T-helper 2 cell (primary cell): ENCODE results near the gene SDF4.
"Not testable (repeated sequence)": the region's sequence is repeated elsewhere in the genome, so short reads cannot be mapped to it uniquely, and the experiment has no call there.

Source experiments
- DNase-seq, 5 experiments: peaks; one replicate each; pipeline versions ENCODE4 v3.0.0 to v3.0.0-alpha.2; 2012 to 2022

The SDF4 gene

GRCh38 chr1:1176931-1177330 lies 54.9 kb downstream of the SDF4 start:
- DNase-seq: no peak

GRCh38 chr1:1176063-1176761 lies 55.6 kb downstream of the SDF4 start:
- DNase-seq: not testable (repeated sequence)

- DNase-seq: no peak
Measured at GRCh38 chr1:1175221-1176062, 56.4 kb downstream of the SDF4 start.

GRCh38 chr1:1173793-1174415 lies 57.9 kb downstream of the SDF4 start, which contains the start of gene TTLL10:
TTLL10 (plus strand) TSS chr1:1173880; CDS start chr1:1179216, 5,336 bp downstream.
- DNase-seq: peak in 3 of 5 experiments; percentile 40 to 55 (median 53)

- DNase-seq: peak in 1 of 5 experiments; percentile 8
Measured at GRCh38 chr1:1173061-1173792, 58.6 kb downstream of the SDF4 start.

- DNase-seq: peak in 1 of 5 experiments; percentile 28
Measured at GRCh38 chr1:1171546-1172340, 60.1 kb downstream of the SDF4 start.

- peak in 1 of 5 experiments; percentile 6 for DNase-seq
Measured at GRCh38 chr1:1171161-1171545, 60.6 kb downstream of the SDF4 start.

- DNase-seq: no peak
Measured at GRCh38 chr1:1170215-1171091, 61.3 kb downstream of the SDF4 start.

- no peak for DNase-seq
Measured at GRCh38 chr1:1169429-1170214, 62.2 kb downstream of the SDF4 start.

GRCh38 chr1:1168451-1169411 lies 63.1 kb downstream of the SDF4 start:
- DNase-seq: no peak

- no peak for DNase-seq
Measured at GRCh38 chr1:1167841-1168450, 63.9 kb downstream of the SDF4 start.

GRCh38 chr1:1167398-1167821 lies 64.4 kb downstream of the SDF4 start:
- no peak for DNase-seq
